ENCODE results near the gene YWHAH. TPM values are rescaled to one million over a fixed set of nuclear protein-coding genes. Genes with fewer than 3 reads are reported as not detected.

Gene YWHAH
- total and polyA plus RNA-seq, 9 of the 15 experiments (the other 6 are each of a cell fraction or from before 2014, with no cell fraction given): 32.0 to 177 (median 114) TPM

DNA sequence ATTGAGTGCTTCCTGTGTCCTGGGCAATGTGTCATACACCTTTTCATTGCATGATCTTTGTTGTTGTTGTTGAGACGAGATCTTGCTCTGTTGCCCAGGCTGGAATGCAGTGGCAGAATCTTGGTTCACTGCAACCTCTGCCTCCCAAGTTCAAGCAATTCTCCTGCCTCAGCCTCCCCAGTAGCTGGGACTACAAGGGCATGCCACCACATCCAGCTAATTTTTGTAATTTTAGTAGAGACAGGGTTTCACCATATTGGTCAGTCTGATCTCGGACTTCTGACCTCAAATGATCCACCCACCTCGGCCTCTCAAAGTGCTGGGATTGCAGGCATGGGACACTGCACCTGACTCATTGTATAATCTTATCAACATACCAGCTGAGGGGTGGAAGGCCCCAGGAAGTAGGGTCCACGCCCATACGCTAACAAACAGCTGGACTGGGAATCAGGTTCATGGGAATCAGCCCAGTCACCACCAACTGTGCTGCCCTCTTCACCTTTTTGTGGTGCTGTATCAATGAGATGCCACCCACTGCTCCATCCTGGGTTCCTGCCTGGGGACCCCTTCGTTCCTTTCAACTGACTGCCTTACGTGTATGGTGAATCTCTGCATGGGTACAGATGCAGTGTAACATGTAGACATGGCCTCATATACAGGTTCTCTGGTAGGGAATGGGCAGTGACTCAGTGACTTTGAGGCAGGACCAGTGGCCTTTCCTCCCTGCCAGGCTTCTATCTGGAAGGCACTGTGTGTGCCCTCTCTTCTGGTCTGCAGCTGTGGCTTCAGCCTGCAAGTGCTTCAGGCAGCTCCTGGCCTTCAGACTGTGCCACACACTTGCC is 32.5 kb upstream of the YWHAH start:
- ChIA-PET POLR2A (no interaction called here), CTCF (ENCODE audit: low intra/inter-chr PET ratio) (no interaction called here)
- Histone ChIP-seq H3K36me3 (ENCODE audit: control insufficient read depth, insufficient read depth, low read length) (no peaks in the 10 kb centered on the region), H3K79me2 (ENCODE audit: control insufficient read depth, insufficient read depth, low read length) (no peaks in the 10 kb centered on the region), H3K27me3 (ENCODE audit: control insufficient read depth in 2 of 2, insufficient read depth in 2 of 2, low read length in 2 of 2) (no peaks in the 10 kb centered on the region), H3K4me1 (replicated peaks in 1 of 2; ENCODE audit: control insufficient read depth in 2 of 2, insufficient read depth in 2 of 2, low read length in 2 of 2) (peaks cover 5 to 7% of the 10 kb centered on the region in 2 experiments; a peak in 3 of 5 replicates), H3K9me3 (replicated peaks; ENCODE audit: control insufficient read depth, insufficient read depth, low read depth, low read length) (no peaks in the 10 kb centered on the region), H3K4me2 (ENCODE audit: insufficient read depth, low read length) (no peak overlapping the region), H3K9ac (ENCODE audit: insufficient read depth in 1 of 2, low read depth in 2 of 2, low read length in 2 of 2) (no peak overlapping the region), H3K27ac (ENCODE audit: extremely low read depth, low read depth, low read length) (no peak overlapping the region), H2AFZ (ENCODE audit: low read depth, low read length) (no peak overlapping the region), H3K9me1 (ENCODE audit: control insufficient read depth, insufficient read depth, low read length) (peaks cover 3% of the 10 kb centered on the region), H4K20me1 (replicated peaks; ENCODE audit: control insufficient read depth, insufficient read depth, low read length) (no peaks in the 10 kb centered on the region; the same call in 1 of the 2 replicates), H3K4me3 (no peak overlapping the region)
- BruUV-seq (replicated peaks): no TSS peak
- in situ Hi-C loops (cut with MboI) (no loop called here), intact Hi-C loops (cut with micrococcal nuclease) (no loop called here)
- 33% methylated on average over 7 of the region's 7 CpGs for WGBS (ENCODE audit: insufficient coverage, low coverage, missing lambda C conversion rate)
- ATAC-seq: peak; percentile 59
- FAIRE-seq: no peak
- peak; percentile 37 to 64 (median 51) for DNase-seq (ENCODE audit: extremely low read depth in 1 of 4, low spot score in 3 of 4)
- TF ChIP-seq EWSR1 (IDR thresholded peaks at IDR 0.05; ENCODE audit: borderline replicate concordance, low read depth, partially characterized antibody) (no peak), GTF2A2 (tag; IDR thresholded peaks at IDR 0.05) (no peak), SMARCE1 (IDR thresholded peaks at IDR 0.05) (0 out of 2 replicates have a peak, but pooled peaks have one; percentile 23), HMGN3 (IDR thresholded peaks at IDR 0.05; ENCODE audit: borderline replicate concordance, extremely low read depth, insufficient read length, low read depth, low read length) (no peak), PHF20 (IDR thresholded peaks at IDR 0.05; ENCODE audit: partially characterized antibody) (no peak), SMC3 (conservative IDR thresholded peaks at IDR 0.05; ENCODE audit: insufficient read depth, low read depth, low read length) (no peak), ZEB2 (IDR thresholded peaks at IDR 0.05) (0 out of 2 replicates have a peak, but pooled peaks have one; percentile 15), POLR3A (IDR thresholded peaks at IDR 0.05; ENCODE audit: borderline replicate concordance, extremely low read depth, insufficient read depth, insufficient read length) (no peak), JUN (IDR thresholded peaks at IDR 0.05; ENCODE audit: borderline replicate concordance, low read depth, low read length) (no peak), JUN (CRISPR knock-in tag; IDR thresholded peaks at IDR 0.05; ENCODE audit: borderline replicate concordance) (no peak), BHLHE40 (IDR thresholded peaks at IDR 0.05; ENCODE audit: low read length) (peak; percentile 59), ZNF184 (CRISPR knock-in tag; IDR thresholded peaks at IDR 0.05) (no peak), CHD1 (IDR thresholded peaks at IDR 0.05; ENCODE audit: low read length) (no peak), JUND (IDR thresholded peaks at IDR 0.05; ENCODE audit: borderline replicate concordance, low read depth, low read length) (peak; percentile 55; the same call in 1 of the 2 replicates), JUND (tag; IDR thresholded peaks at IDR 0.05; ENCODE audit: borderline replicate concordance, low read depth, low read length) (peak; percentile 16; the same call in 1 of the 3 replicates)
- TF ChIP-seq, protein P1, sequence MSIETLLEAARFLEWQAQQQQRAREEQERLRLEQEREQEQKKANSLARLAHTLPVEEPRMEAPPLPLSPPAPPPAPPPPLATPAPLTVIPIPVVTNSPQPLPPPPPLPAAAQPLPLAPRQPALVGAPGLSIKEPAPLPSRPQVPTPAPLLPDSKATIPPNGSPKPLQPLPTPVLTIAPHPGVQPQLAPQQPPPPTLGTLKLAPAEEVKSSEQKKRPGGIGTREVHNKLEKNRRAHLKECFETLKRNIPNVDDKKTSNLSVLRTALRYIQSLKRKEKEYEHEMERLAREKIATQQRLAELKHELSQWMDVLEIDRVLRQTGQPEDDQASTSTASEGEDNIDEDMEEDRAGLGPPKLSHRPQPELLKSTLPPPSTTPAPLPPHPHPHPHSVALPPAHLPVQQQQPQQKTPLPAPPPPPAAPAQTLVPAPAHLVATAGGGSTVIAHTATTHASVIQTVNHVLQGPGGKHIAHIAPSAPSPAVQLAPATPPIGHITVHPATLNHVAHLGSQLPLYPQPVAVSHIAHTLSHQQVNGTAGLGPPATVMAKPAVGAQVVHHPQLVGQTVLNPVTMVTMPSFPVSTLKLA (conservative IDR thresholded peaks at IDR 0.05): no peak
- TF ChIP-seq, protein P2, sequence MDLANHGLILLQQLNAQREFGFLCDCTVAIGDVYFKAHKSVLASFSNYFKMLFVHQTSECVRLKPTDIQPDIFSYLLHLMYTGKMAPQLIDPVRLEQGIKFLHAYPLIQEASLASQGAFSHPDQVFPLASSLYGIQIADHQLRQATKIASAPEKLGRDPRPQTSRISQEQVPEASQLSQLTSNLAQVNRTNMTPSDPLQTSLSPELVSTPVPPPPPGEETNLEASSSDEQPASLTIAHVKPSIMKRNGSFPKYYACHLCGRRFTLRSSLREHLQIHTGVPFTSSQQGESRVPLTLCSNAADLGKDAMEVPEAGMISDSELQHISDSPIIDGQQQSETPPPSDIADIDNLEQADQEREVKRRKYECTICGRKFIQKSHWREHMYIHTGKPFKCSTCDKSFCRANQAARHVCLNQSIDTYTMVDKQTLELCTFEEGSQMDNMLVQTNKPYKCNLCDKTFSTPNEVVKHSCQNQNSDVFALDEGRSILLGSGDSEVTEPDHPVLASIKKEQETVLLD (IDR thresholded peaks at IDR 0.05): no peak
